IMR-90 (cell line): ENCODE results near the gene MRTO4.

ENCODE experiments used
- BHLHE40 ChIP-seq: fragments of 150-350 bp; IDR thresholded peaks from 2 replicates; pipeline ENCODE4 v1.6.1; 2016; ENCODE audit warnings: mild to moderate bottlenecking, low read depth, low read length
- CEBPB ChIP-seq: IDR thresholded peaks from 2 replicates; pipeline ENCODE4 v1.6.1; 2012; ENCODE audit warnings: low read depth, low read length, improper control_type of control experiment
- FOS ChIP-seq: fragments of 150-350 bp; IDR thresholded peaks from 2 replicates; pipeline ENCODE4 v1.6.1; 2016; ENCODE audit warnings: low read depth, low read length
- MAFK ChIP-seq: IDR thresholded peaks from 2 replicates; pipeline ENCODE4 v1.6.1; 2012; ENCODE audit warnings: low read depth, low read length, improper control_type of control experiment
- MAZ ChIP-seq: IDR thresholded peaks from 2 replicates; pipeline ENCODE4 v1.6.1; 2012; ENCODE audit warnings: low read depth, mild to moderate bottlenecking, low read length, improper control_type of control experiment, moderate library complexity, borderline replicate concordance
- MXI1 ChIP-seq: IDR thresholded peaks from 2 replicates; pipeline ENCODE4 v1.6.1; 2012; ENCODE audit warnings: low read depth, mild to moderate bottlenecking, low read length, moderate library complexity, borderline replicate concordance
- NFE2L2 ChIP-seq: fragments of 150-350 bp; IDR thresholded peaks from 2 replicates; pipeline ENCODE4 v1.6.1; 2016; ENCODE audit warnings: low read depth, mild to moderate bottlenecking, low read length
- POLR2A ChIP-seq: IDR thresholded peaks from 2 replicates; pipeline ENCODE4 v1.6.1; 2012; ENCODE audit warnings: mild to moderate bottlenecking, low read depth, low read length
- RAD21 ChIP-seq: IDR thresholded peaks from 2 replicates; pipeline ENCODE4 v1.6.1; 2012; ENCODE audit warnings: low read length, improper control_type of control experiment
- RFX5 ChIP-seq: IDR thresholded peaks from 2 replicates; pipeline ENCODE4 v1.8.0; 2012; ENCODE audit warnings: low read depth, mild to moderate bottlenecking, low read length, moderate library complexity
- SMC3 ChIP-seq: fragments of 150-350 bp; IDR thresholded peaks from 2 replicates; pipeline ENCODE4 v1.6.1; 2016; ENCODE audit warnings: low read depth, mild to moderate bottlenecking, antibody characterized with exemption, low read length, moderate library complexity
- TF ChIP-seq, protein P1 (sequence below): conservative IDR thresholded peaks from 2 replicates; pipeline ENCODE4 v1.5.1; 2012; ENCODE audit warnings: mild to moderate bottlenecking, low read depth, low read length, improper control_type of control experiment
- TF ChIP-seq, protein P2 (sequence below): fragments of 150-350 bp; IDR thresholded peaks from 2 replicates; pipeline ENCODE4 v1.6.1; 2017; ENCODE audit warnings: mild to moderate bottlenecking, antibody characterized with exemption, low read length, low read depth
- TF ChIP-seq, protein P3 (sequence below): fragments of 150-350 bp; IDR thresholded peaks from 2 replicates; pipeline ENCODE4 v1.6.1; 2016; ENCODE audit warnings: low read depth, mild to moderate bottlenecking, low read length, moderate library complexity, borderline replicate concordance

DNA sequence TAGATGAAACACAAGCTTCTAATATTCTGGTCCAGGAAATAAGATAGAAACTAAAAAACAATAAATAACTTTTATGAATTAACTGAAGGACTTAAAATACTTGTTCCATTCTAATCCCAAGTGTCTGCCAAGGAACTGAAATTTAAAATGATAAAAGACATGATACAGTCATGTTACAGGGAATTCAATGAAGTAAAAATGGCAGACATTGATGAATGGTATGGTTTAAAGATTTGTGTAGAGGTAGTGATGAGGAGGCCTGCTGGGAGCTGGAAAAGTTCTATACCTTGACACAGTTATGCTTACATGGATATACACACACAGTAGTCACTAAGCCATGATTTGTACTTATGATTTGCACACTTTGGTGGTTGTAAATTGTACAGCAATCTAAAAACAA, 39.4 kb upstream of the MRTO4 start:
- TF ChIP-seq, protein P1, sequence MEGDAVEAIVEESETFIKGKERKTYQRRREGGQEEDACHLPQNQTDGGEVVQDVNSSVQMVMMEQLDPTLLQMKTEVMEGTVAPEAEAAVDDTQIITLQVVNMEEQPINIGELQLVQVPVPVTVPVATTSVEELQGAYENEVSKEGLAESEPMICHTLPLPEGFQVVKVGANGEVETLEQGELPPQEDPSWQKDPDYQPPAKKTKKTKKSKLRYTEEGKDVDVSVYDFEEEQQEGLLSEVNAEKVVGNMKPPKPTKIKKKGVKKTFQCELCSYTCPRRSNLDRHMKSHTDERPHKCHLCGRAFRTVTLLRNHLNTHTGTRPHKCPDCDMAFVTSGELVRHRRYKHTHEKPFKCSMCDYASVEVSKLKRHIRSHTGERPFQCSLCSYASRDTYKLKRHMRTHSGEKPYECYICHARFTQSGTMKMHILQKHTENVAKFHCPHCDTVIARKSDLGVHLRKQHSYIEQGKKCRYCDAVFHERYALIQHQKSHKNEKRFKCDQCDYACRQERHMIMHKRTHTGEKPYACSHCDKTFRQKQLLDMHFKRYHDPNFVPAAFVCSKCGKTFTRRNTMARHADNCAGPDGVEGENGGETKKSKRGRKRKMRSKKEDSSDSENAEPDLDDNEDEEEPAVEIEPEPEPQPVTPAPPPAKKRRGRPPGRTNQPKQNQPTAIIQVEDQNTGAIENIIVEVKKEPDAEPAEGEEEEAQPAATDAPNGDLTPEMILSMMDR: no peak
- TF ChIP-seq, protein P2, sequence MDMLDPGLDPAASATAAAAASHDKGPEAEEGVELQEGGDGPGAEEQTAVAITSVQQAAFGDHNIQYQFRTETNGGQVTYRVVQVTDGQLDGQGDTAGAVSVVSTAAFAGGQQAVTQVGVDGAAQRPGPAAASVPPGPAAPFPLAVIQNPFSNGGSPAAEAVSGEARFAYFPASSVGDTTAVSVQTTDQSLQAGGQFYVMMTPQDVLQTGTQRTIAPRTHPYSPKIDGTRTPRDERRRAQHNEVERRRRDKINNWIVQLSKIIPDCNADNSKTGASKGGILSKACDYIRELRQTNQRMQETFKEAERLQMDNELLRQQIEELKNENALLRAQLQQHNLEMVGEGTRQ: no peak
- TF ChIP-seq POLR2A (no peak), BHLHE40 (no peak), NFE2L2 (no peak), RAD21 (no peak), FOS (no peak), RFX5 (no peak), MAFK (no peak), MXI1 (no peak), SMC3 (no peak), MAZ (no peak), CEBPB (no peak)
- TF ChIP-seq, protein P3, sequence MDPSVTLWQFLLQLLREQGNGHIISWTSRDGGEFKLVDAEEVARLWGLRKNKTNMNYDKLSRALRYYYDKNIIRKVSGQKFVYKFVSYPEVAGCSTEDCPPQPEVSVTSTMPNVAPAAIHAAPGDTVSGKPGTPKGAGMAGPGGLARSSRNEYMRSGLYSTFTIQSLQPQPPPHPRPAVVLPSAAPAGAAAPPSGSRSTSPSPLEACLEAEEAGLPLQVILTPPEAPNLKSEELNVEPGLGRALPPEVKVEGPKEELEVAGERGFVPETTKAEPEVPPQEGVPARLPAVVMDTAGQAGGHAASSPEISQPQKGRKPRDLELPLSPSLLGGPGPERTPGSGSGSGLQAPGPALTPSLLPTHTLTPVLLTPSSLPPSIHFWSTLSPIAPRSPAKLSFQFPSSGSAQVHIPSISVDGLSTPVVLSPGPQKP: no peak
